Neutrophil (primary cell): Measurements from ENCODE around the gene TRIM24.
"Not testable (repeated sequence)": the region's sequence is repeated elsewhere in the genome, so short reads cannot be mapped to it uniquely, and the experiment has no call there.

Source experiments
- H3K27ac ChIP-seq: fragments of 200-600 bp; sonication (generic); 2 replicates; pipeline ENCODE4 v1.5.1; 2016; ENCODE audit warnings: mild to moderate bottlenecking, moderate library complexity
- H3K27me3 ChIP-seq: fragments of 200-600 bp; sonication (generic); 2 replicates; pipeline ENCODE4 v1.6.0; 2016; ENCODE audit warnings: mild to moderate bottlenecking
- H3K36me3 ChIP-seq: fragments of 200-600 bp; sonication (generic); 2 replicates; pipeline ENCODE4 v1.5.1; 2017
- H3K4me1 ChIP-seq, 2 experiments: fragments of 200-600 bp in 1 of 2; sonication (generic) in 1 of 2; 1 replicate in 1 of 2; 2 replicates in 1 of 2; pipeline versions ENCODE4 v1.5.1 to v1.6.1; 2013 to 2016; ENCODE audit warnings: low read depth in 1 of 2, low read length in 1 of 2, mild to moderate bottlenecking in 1 of 2, moderate library complexity in 1 of 2; ENCODE audit not compliant: control insufficient read depth in 1 of 2, insufficient read depth in 1 of 2
- H3K4me3 ChIP-seq, 2 experiments: fragments of 200-600 bp in 1 of 2; sonication (generic) in 1 of 2; 1 replicate in 1 of 2; 2 replicates in 1 of 2; pipeline ENCODE4 v1.5.1; 2013 to 2016; ENCODE audit warnings: low read depth in 1 of 2, low read length in 1 of 2, mild to moderate bottlenecking in 1 of 2, moderate library complexity in 1 of 2
- H3K9me3 ChIP-seq: fragments of 200-600 bp; sonication (generic); 2 replicates; pipeline ENCODE4 v1.5.1; 2016
- TF ChIP-seq, protein P1 (sequence below): fragments of 200-600 bp; sonication (generic); IDR thresholded peaks from 2 replicates; pipeline ENCODE4 v1.5.1; 2016; ENCODE audit warnings: antibody characterized with exemption

TRIM24 gene

DNA sequence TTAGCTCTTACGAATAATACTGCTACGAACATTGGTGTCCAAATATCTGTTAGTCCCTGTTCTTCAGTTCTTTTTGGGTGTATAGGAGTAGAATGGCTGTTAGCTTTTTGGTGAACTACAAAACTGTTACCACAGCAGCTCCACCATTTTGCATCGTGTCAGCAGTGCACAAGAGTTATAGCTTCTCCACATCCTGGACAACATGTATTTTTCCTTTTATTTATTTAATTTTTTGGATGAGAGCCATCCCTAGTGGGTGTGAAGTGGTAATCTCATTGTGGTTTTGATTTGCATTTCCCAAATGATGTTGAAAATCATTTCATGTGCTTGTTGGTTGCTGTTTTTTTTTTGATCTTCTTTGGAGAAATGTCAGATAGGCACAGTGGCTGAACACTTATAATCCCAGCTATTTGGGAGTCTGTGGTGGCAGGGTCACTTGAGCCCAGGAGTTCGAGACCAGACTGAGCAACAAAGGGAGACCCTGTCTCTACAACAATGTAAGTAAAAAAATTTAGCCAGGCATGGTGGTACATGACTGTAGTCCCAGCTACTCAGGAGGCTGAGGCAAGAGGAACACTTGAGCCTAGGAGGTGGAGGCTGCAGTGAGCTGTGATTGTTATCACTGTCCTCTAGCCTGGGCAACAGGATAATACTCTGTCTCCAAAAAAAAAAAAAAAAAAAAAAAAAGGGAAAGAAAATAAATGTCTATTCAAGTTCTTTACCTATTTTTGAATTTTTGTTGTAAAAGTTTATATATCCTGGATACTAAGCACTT, 31.7 kb downstream of the TRIM24 start:
- no peaks in the 10 kb centered on the region for H3K36me3 ChIP-seq
- H3K4me1 ChIP-seq = no peaks in the 10 kb centered on the region
- TF ChIP-seq, protein P1, sequence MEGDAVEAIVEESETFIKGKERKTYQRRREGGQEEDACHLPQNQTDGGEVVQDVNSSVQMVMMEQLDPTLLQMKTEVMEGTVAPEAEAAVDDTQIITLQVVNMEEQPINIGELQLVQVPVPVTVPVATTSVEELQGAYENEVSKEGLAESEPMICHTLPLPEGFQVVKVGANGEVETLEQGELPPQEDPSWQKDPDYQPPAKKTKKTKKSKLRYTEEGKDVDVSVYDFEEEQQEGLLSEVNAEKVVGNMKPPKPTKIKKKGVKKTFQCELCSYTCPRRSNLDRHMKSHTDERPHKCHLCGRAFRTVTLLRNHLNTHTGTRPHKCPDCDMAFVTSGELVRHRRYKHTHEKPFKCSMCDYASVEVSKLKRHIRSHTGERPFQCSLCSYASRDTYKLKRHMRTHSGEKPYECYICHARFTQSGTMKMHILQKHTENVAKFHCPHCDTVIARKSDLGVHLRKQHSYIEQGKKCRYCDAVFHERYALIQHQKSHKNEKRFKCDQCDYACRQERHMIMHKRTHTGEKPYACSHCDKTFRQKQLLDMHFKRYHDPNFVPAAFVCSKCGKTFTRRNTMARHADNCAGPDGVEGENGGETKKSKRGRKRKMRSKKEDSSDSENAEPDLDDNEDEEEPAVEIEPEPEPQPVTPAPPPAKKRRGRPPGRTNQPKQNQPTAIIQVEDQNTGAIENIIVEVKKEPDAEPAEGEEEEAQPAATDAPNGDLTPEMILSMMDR = no peak
- H3K9me3 ChIP-seq = no peaks in the 10 kb centered on the region
- H3K27me3 ChIP-seq = no peaks in the 10 kb centered on the region
- H3K27ac ChIP-seq = no peak overlapping the region
- H3K4me3 ChIP-seq = no peak overlapping the region

DNA sequence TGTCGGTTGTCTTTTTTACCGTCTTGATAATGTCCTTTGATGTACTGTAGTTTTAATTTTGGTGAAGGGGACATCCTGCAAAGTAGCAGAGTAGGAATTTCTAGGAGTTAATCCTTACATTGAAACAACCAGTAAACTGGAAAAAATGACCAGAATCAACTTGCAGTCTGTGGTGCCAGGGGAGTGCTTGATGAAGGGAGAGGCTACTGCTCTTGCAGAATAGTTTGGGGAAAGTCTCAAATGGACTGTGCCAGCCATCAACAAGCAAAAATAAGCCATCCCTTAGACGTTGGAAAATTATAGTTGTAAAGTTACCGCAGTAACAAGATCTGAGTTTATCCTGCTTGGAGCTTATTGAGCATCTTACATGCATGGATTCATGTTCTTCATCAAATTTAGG, 32.4 kb downstream of the TRIM24 start:
- TF ChIP-seq, protein P1 = no peak
- H3K27ac ChIP-seq = no peak overlapping the region

DNA sequence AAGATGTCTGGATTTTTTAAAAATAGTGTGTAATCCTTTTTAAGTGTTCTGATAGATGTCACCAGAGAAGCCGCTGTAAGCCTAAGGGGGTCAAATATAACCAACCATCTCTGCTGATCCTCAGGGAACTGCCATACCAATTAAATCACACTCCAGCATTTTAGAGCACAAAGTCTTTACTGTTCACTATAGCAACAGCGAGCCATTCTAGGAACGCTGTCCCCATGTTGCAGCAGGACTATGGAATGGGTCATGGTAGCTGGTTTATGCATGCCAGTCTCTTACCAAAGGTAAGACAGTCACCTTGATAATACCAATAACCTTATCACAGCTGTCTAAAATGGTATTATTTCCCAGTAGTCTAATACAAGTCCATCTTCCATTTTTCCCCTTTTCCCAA, 33.5 kb downstream of the TRIM24 start:
- no peaks in the 10 kb centered on the region for H3K27me3 ChIP-seq

More for the DNA sequence above, 32.4 kb downstream of the TRIM24 start:
- H3K9me3 ChIP-seq = no peaks in the 10 kb centered on the region
- H3K4me3 ChIP-seq = no peak overlapping the region
- H3K4me1 ChIP-seq = no peaks in the 10 kb centered on the region
- H3K27me3 ChIP-seq = no peaks in the 10 kb centered on the region
- no peaks in the 10 kb centered on the region for H3K36me3 ChIP-seq

DNA sequence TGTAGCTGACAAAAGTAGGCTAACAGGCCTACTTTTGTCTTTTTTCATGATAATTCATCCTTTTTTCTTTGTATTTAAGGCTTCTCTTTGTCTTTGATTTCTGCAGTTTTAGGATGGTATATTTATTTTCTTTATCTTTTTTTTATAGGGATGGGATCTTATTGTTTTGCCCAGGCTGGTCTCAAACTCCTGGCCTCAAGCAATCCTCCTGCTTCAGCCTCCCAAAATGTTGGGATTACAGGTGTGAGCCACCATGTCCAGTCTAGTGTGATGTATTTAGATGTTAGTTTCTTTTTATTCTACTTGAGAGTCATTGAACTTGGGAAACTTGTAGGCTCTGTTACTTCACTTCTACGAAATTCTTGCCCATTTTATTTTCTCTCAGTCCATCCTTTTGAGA, 35.4 kb downstream of the TRIM24 start:
- H3K4me1 ChIP-seq = no peaks in the 10 kb centered on the region
- no peaks in the 10 kb centered on the region for H3K27me3 ChIP-seq
- H3K9me3 ChIP-seq = no peaks in the 10 kb centered on the region
- H3K4me3 ChIP-seq = no peak overlapping the region
- no peak overlapping the region for H3K27ac ChIP-seq
- TF ChIP-seq, protein P1 = no peak
- no peaks in the 10 kb centered on the region for H3K36me3 ChIP-seq

More for the DNA sequence above, 33.5 kb downstream of the TRIM24 start:
- Histone ChIP-seq H3K27ac (no peak overlapping the region), H3K9me3 (no peaks in the 10 kb centered on the region), H3K36me3 (no peaks in the 10 kb centered on the region), H3K4me3 (no peak overlapping the region), H3K4me1 (no peaks in the 10 kb centered on the region)
- TF ChIP-seq, protein P1 = no peak

DNA sequence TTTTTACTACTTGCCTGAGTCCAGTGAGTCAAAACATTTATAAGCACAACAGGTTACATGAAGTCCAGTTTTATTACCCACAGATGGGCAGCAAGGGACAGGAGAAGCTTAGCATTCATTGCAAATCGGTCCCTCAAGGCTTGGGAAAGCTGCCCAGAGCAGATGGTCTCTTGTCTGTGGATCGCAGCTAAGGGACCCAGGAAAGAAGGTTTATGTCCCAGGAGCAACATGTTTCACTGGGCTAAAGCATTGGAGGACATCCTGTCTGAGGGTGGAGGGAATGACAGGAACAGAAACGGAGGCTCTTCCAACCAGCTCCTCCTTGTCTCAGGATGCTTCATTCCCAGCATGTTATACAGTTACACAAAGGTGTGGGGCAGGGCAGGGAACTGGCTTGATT, 39.3 kb downstream of the TRIM24 start:
- H3K36me3 ChIP-seq = no peaks in the 10 kb centered on the region
- no peaks in the 10 kb centered on the region for H3K9me3 ChIP-seq
- H3K27ac ChIP-seq = no peak overlapping the region
- H3K4me1 ChIP-seq = no peaks in the 10 kb centered on the region
- TF ChIP-seq, protein P1 = no peak
- no peak overlapping the region for H3K4me3 ChIP-seq
- no peaks in the 10 kb centered on the region for H3K27me3 ChIP-seq

DNA sequence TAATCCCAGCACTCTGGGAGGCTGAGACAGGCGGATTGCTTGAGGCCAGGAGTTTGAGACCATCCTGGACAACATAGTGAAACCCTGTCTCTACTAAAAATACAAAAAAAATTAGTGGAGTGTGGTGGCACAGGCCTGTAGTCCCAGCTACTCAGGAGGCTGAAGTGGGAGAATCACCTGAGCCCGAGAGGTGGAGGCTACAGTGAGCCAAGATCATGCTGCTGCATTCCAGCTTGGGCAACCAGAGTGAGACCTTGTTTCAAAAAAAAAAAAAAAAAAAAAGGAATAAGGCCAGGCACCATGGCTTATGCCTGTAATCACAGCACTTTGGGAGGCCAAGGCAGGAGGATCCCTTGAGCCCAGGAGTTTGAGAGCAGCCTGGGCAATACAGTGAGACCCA, 40.2 kb downstream of the TRIM24 start:
- not testable (repeated sequence) for H3K27me3 ChIP-seq, H3K4me3 ChIP-seq, H3K36me3 ChIP-seq

More for the DNA sequence above, 40.2 kb downstream of the TRIM24 start:
- not testable (repeated sequence) for H3K27ac ChIP-seq, H3K4me1 ChIP-seq, H3K9me3 ChIP-seq
